Type B pancreatic cell (in vitro differentiated cells): ENCODE measurements around the gene ZNF483. TPM values are rescaled to one million over a fixed set of nuclear protein-coding genes. Genes with fewer than 3 reads are reported as not detected.
"Not testable (repeated sequence)": the region's sequence is repeated elsewhere in the genome, so short reads cannot be mapped to it uniquely, and the experiment has no call there.

Experiments
- DNase-seq: peaks from one replicate; pipeline ENCODE4 v3.0.0; 2021; ENCODE audit warnings: mixed read lengths; ENCODE audit not compliant: unreplicated experiment; ENCODE audit errors: extremely low spot score
- H3K27ac Mint-ChIP-seq: 2 replicates; pipeline ENCODE4 v1.8.0; 2021; ENCODE audit warnings: mild to moderate bottlenecking, mixed read lengths
- H3K27me3 Mint-ChIP-seq: 2 replicates; pipeline ENCODE4 v1.8.0; 2021; ENCODE audit warnings: mixed read lengths
- H3K36me3 Mint-ChIP-seq: 2 replicates; pipeline ENCODE4 v1.8.0; 2021; ENCODE audit warnings: mixed read lengths
- H3K4me1 Mint-ChIP-seq: one replicate; pipeline ENCODE4 v1.8.0; 2021; ENCODE audit warnings: mixed read lengths; ENCODE audit not compliant: unreplicated experiment
- H3K4me3 Mint-ChIP-seq: 2 replicates; pipeline ENCODE4 v1.8.0; 2021; ENCODE audit warnings: mild to moderate bottlenecking, mixed read lengths
- H3K9me3 Mint-ChIP-seq: 2 replicates; pipeline ENCODE4 v1.8.0; 2021; ENCODE audit warnings: mixed read lengths
- total RNA-seq: library from RNA; stranded (reverse); gene quantifications from 2 replicates; pipeline ENCODE4 v1.2.1, GENCODE V29; 2021; ENCODE audit warnings: low replicate concordance
- TF ChIP-seq, protein P1 (sequence below): fragments of 200-600 bp; sonication (generic); conservative IDR thresholded peaks from 2 replicates; pipeline ENCODE4 v1.5.0; 2021; ENCODE audit warnings: antibody characterized with exemption, mild to moderate bottlenecking

The ZNF483 gene
- total RNA-seq, 1 donor from 2014 or later: 11.7 TPM

DNA sequence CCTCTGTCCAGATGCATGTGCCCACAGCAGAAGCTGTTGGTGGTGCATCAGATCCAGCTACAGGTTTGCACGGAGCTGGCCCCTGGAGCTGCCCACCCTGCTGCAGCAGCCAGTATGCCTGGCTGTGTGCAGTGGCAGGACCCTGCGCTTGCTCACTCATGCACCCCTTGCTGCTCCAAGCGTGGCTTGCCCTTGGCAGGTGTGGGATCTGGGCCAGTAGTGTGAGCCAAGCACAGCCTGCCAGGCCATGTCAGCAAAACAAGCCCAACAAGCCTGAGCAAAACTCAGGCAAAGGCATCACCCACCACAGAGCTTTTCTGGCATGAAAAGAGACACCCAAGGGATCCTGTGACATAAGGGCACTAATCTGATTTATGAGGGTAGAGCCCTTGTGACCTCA lies 22.5 kb upstream of the ZNF483 start:
- no peak overlapping the region for H3K4me3 Mint-ChIP-seq
- no peak overlapping the region for H3K27ac Mint-ChIP-seq
- TF ChIP-seq, protein P1, sequence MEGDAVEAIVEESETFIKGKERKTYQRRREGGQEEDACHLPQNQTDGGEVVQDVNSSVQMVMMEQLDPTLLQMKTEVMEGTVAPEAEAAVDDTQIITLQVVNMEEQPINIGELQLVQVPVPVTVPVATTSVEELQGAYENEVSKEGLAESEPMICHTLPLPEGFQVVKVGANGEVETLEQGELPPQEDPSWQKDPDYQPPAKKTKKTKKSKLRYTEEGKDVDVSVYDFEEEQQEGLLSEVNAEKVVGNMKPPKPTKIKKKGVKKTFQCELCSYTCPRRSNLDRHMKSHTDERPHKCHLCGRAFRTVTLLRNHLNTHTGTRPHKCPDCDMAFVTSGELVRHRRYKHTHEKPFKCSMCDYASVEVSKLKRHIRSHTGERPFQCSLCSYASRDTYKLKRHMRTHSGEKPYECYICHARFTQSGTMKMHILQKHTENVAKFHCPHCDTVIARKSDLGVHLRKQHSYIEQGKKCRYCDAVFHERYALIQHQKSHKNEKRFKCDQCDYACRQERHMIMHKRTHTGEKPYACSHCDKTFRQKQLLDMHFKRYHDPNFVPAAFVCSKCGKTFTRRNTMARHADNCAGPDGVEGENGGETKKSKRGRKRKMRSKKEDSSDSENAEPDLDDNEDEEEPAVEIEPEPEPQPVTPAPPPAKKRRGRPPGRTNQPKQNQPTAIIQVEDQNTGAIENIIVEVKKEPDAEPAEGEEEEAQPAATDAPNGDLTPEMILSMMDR: no peak
- no peak for DNase-seq
- no peaks in the 10 kb centered on the region for H3K27me3 Mint-ChIP-seq
- H3K4me1 Mint-ChIP-seq: no peaks in the 10 kb centered on the region
- H3K9me3 Mint-ChIP-seq: no peaks in the 10 kb centered on the region
- H3K36me3 Mint-ChIP-seq: no peaks in the 10 kb centered on the region

DNA sequence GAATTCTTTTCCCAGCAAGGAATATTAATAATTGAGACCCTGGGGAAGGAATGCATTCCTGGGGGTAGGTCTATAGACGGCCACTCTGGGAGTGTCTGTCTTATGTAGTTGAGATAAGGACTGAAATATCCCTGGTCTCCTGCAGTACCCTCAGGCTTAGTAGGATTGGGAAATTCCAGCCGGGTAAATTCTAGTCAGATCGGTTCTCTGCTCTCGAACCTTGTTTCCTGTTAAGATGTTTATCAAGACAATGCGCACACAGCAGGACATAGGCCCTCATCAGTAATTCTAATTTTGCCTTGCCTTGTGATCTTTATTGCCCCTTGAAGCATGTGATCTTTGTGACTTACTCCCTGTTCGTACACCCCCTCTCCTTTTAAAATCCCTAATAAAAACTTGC lies 13.4 kb upstream of the ZNF483 start:
- not testable (repeated sequence) for H3K27ac Mint-ChIP-seq, H3K4me1 Mint-ChIP-seq, H3K9me3 Mint-ChIP-seq, H3K4me3 Mint-ChIP-seq, H3K27me3 Mint-ChIP-seq, H3K36me3 Mint-ChIP-seq, DNase-seq

DNA sequence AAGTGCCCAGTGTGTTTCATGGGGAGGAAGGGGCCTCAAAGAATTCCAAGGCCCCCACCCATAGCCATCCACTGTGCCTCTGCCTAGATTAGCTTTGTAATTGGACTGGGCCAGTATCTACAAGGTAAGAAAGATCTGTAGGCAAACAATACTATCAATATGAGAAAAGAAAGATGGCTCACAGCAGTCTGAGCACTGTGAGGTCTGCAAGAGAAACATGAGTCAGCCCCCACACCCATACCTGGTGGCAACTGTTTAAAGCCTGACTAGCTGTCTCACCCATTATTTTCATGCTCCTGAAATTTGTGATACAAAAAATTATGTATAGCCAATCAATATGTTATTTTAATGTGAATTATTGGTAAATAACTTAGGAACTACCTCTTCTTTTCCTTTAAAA lies 10.0 kb upstream of the ZNF483 start:
- Mint-ChIP-seq H3K27me3 (no peaks in the 10 kb centered on the region), H3K9me3 (peaks cover 9% of the 10 kb centered on the region), H3K27ac (no peak overlapping the region), H3K4me3 (no peak overlapping the region), H3K4me1 (no peaks in the 10 kb centered on the region), H3K36me3 (no peaks in the 10 kb centered on the region)
- no peak for DNase-seq
- TF ChIP-seq, protein P1: no peak

DNA sequence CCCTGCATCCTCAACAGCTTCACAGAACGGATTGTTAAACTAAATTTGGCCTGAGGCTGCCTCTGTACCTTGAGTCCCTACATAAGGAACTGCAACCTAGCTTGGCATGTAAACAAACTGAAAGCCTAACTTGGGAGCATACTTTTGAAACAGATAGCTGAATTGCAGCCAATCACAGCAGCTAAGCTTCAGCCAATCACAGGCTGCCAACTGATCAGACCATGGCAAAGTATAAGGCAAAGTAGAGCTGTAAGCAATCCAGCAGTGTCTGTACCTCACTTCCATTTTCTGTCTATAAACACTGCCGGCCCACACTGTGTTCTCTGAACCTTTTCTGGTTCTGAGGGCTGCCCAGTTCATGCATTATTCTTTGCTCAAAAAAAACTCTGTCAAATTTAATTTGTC lies 8.9 kb upstream of the ZNF483 start:
- peaks cover 4% of the 10 kb centered on the region for H3K27me3 Mint-ChIP-seq
- H3K4me3 Mint-ChIP-seq: no peak overlapping the region
- TF ChIP-seq, protein P1: no peak
- H3K4me1 Mint-ChIP-seq: no peaks in the 10 kb centered on the region
- no peaks in the 10 kb centered on the region for H3K36me3 Mint-ChIP-seq
- DNase-seq: no peak
- no peak overlapping the region for H3K27ac Mint-ChIP-seq
- peaks cover 10% of the 10 kb centered on the region for H3K9me3 Mint-ChIP-seq

DNA sequence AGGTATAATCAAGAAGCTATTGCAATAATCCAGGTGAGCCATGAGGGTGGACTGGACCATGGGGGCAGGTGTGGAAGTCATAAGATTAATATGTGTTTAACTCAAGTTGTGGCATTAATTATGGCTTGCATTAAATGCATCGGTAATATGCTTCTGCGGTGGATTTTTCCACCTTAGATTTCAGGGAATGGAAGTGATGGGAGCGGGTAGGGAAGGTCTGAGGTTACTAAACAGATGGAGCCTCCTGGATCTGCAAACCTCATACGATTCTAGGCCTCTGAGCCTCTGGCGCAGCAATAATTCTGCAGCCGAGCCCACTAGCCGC lies 286 bp upstream of the ZNF483 start:
- H3K4me1 Mint-ChIP-seq: peaks cover 10% of the 10 kb centered on the region
- H3K9me3 Mint-ChIP-seq: peaks cover 5% of the 10 kb centered on the region
- peak overlapping the region; percentile 97 for H3K4me3 Mint-ChIP-seq
- no peak for DNase-seq
- peaks cover 16% of the 10 kb centered on the region for H3K27me3 Mint-ChIP-seq
- peak overlapping the region; percentile 50 for H3K27ac Mint-ChIP-seq
- peaks cover 9% of the 10 kb centered on the region for H3K36me3 Mint-ChIP-seq
- TF ChIP-seq, protein P1: no peak

DNA sequence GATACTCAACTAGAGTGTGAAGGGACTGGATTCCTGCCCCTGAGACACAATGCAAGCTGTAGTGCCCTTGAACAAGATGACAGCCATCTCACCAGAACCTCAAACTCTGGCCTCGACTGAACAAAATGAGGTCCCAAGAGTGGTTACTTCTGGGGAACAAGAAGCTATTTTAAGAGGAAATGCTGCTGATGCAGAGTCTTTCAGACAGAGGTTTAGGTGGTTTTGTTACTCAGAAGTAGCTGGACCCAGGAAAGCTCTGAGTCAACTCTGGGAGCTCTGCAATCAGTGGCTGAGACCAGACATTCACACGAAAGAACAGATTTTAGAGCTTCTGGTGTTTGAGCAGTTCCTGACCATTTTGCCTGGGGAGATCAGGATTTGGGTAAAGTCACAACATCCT lies 2.4 kb downstream of the ZNF483 start:
- H3K27me3 Mint-ChIP-seq: peaks cover 12% of the 10 kb centered on the region
- H3K4me1 Mint-ChIP-seq: peaks cover 10% of the 10 kb centered on the region
- no peak for DNase-seq
- H3K4me3 Mint-ChIP-seq: no peak overlapping the region
- H3K36me3 Mint-ChIP-seq: peaks cover 13% of the 10 kb centered on the region
- H3K27ac Mint-ChIP-seq: no peak overlapping the region
- H3K9me3 Mint-ChIP-seq: no peaks in the 10 kb centered on the region
- TF ChIP-seq, protein P1: no peak
